HepG2 (cell line): ENCODE data around the gene CYP4X1. TPM values are rescaled to one million over a fixed set of nuclear protein-coding genes. Genes with fewer than 3 reads are reported as not detected.

ENCODE experiments used
- HNF4A ChIP-seq: sonication (generic); formaldehyde crosslinking; IDR thresholded peaks from 2 replicates; pipeline ENCODE4 v1.4.0; 2020; ENCODE audit warnings: missing genetic modification reagents
- KAT8 ChIP-seq: IDR thresholded peaks from 2 replicates; pipeline ENCODE4 v1.6.1; 2016; ENCODE audit warnings: missing genetic modification reagents, missing compliant biosample characterization
- MBD4 ChIP-seq: IDR thresholded peaks from 2 replicates; pipeline ENCODE4 v1.6.1; 2012; ENCODE audit warnings: low read length, inconsistent platforms, borderline replicate concordance
- ZBTB40 ChIP-seq, 2 experiments: fragments of 450-650 bp in 1 of 2; sonication (generic) in 1 of 2; formaldehyde crosslinking in 1 of 2; IDR thresholded peaks; 2 replicates each; pipeline versions ENCODE4 v1.6.1 to v1.8.0; 2016 to 2022; ENCODE audit warnings: antibody characterized with exemption in 1 of 2, mild to moderate bottlenecking in 1 of 2, missing genetic modification reagents in 1 of 2
- ZNF580 ChIP-seq: IDR thresholded peaks from 2 replicates; pipeline ENCODE4 v1.6.1; 2016; ENCODE audit warnings: low read depth, borderline replicate concordance
- ZNF784 ChIP-seq: sonication (generic); formaldehyde crosslinking; IDR thresholded peaks from 2 replicates; pipeline ENCODE4 v1.5.1; 2020; ENCODE audit warnings: missing genetic modification reagents, mild to moderate bottlenecking, borderline replicate concordance
- polyA plus RNA-seq, 8 experiments: library from polyadenylated mRNA; depleted of rRNA in 3 of 8; stranded (reverse) in 7 of 8; unstranded in 1 of 8; fragments of >200 nt; fragmentation: Illumina TruSeq in 4 of 8; extraction: Trizol in 4 of 8; gene quantifications; 2 replicates each; pipeline versions ENCODE4 v1.2.1 to v1.2.3, GENCODE V29; 2011 to 2016; ENCODE audit warnings: low read depth in 4 of 8, missing spikeins in 1 of 8, mixed read lengths in 1 of 8; ENCODE audit not compliant: insufficient read depth in 1 of 8
- total RNA-seq, 5 experiments: library from RNA; depleted of rRNA; stranded (reverse); fragments of >200 nt; fragmentation: Illumina TruSeq; extraction: Trizol; gene quantifications; 2 replicates each; pipeline ENCODE4 v1.2.3, GENCODE V29; 2016; ENCODE audit warnings: low read depth in 1 of 5

The CYP4X1 gene
- total and polyA plus RNA-seq, 2 of the 13 experiments (the other 11 are each of a cell fraction or from before 2014, with no cell fraction given): 0.07 TPM; not detected in 1

GRCh38 chr1:47024141-47024801 is 802 bp downstream of the CYP4X1 start (continued):
- TF ChIP-seq ZBTB40 (IDR thresholded peaks at IDR 0.05) (no peak), ZBTB40 (CRISPR knock-in tag; IDR thresholded peaks at IDR 0.05) (no peak), KAT8 (CRISPR knock-in tag) (no peak), ZNF580 (no peak), HNF4A (no peak), MBD4 (no peak), ZNF784 (no peak)
- TF ChIP-seq, all 625 proteins: peak for 0
